WTC11 (cell line): ENCODE measurements around the gene SNAPC4. TPM values are rescaled to one million over a fixed set of nuclear protein-coding genes. Genes with fewer than 3 reads are reported as not detected.

Experiments
- ATAC-seq: fragments of 200-7000 bp; cut with Tn5 transposase; 2 replicates; pipeline ENCODE4 v1.10.0; 2021; ENCODE audit warnings: mild to moderate bottlenecking, moderate library complexity
- CTCF ChIA-PET: fragments of 300-600 bp; sonication (Branson Sonifier 250); formaldehyde crosslinking; loops from one replicate; lab custom pipeline; 2021; ENCODE audit warnings: antibody characterized with exemption; lab: Charles Lee
- POLR2A ChIA-PET: fragments of 350-600 bp; sonication (Branson Sonifier 250); formaldehyde crosslinking; loops from one replicate; lab custom pipeline; 2021; ENCODE audit warnings: antibody characterized with exemption; lab: Charles Lee
- DNase-seq: peaks from one replicate; pipeline ENCODE4 v3.0.0; 2021; ENCODE audit warnings: low spot score
- H3K27ac Mint-ChIP-seq: 2 replicates; pipeline ENCODE4 v1.8.0; 2021; ENCODE audit warnings: mixed read lengths
- H3K27me3 Mint-ChIP-seq: 2 replicates; pipeline ENCODE4 v1.8.0; 2021; ENCODE audit warnings: low read depth, mild to moderate bottlenecking, moderate library complexity, mixed read lengths
- H3K36me3 Mint-ChIP-seq: 2 replicates; pipeline ENCODE4 v1.8.0; 2021; ENCODE audit warnings: mixed read lengths
- H3K4me1 Mint-ChIP-seq: 2 replicates; pipeline ENCODE4 v1.8.0; 2022; ENCODE audit warnings: mixed read lengths
- H3K4me3 Mint-ChIP-seq: 2 replicates; pipeline ENCODE4 v1.8.0; 2021; ENCODE audit warnings: mild to moderate bottlenecking, moderate library complexity, mixed read lengths
- H3K9me3 Mint-ChIP-seq: 2 replicates; pipeline ENCODE4 v1.8.0; 2021; ENCODE audit warnings: mixed read lengths
- CBFB ChIP-seq: sonication (generic); formaldehyde crosslinking; IDR thresholded peaks from 2 replicates; pipeline ENCODE4 v1.8.1; 2022; ENCODE audit warnings: mild to moderate bottlenecking, low read depth, missing genetic modification reagents
- CREB1 ChIP-seq: sonication (generic); formaldehyde crosslinking; IDR thresholded peaks from 2 replicates; pipeline ENCODE4 v1.8.0; 2023; ENCODE audit warnings: mild to moderate bottlenecking, missing genetic modification reagents
- FOXK1 ChIP-seq: sonication (generic); formaldehyde crosslinking; IDR thresholded peaks from 2 replicates; pipeline ENCODE4 v1.8.0; 2022; ENCODE audit warnings: mild to moderate bottlenecking, moderate library complexity, missing genetic modification reagents
- FOXP1 ChIP-seq: sonication (generic); formaldehyde crosslinking; IDR thresholded peaks from 2 replicates; pipeline ENCODE4 v1.8.0; 2022; ENCODE audit warnings: missing genetic modification reagents, mild to moderate bottlenecking, moderate library complexity, borderline replicate concordance
- GRHL2 ChIP-seq: fragments of 250-450 bp; sonication (Bioruptor Pico); IDR thresholded peaks from 2 replicates; pipeline ENCODE4 v1.8.0; 2022; ENCODE audit warnings: mild to moderate bottlenecking, moderate library complexity; ENCODE audit not compliant: insufficient replicate concordance, severe bottlenecking
- HMGA2 ChIP-seq: fragments of 250-450 bp; sonication (Bioruptor Pico); IDR thresholded peaks from 2 replicates; pipeline ENCODE4 v1.4.0; 2021; ENCODE audit warnings: mild to moderate bottlenecking, moderate library complexity
- JAZF1 ChIP-seq: fragments of 250-450 bp; sonication (Bioruptor Pico); IDR thresholded peaks from 2 replicates; pipeline ENCODE4 v1.9.0; 2021; ENCODE audit warnings: moderate library complexity, mild to moderate bottlenecking, inconsistent platforms
- MXD4 ChIP-seq: fragments of 250-450 bp; sonication (Bioruptor Pico); IDR thresholded peaks from 2 replicates; pipeline ENCODE4 v1.8.0; 2021; ENCODE audit warnings: mild to moderate bottlenecking, moderate library complexity, borderline replicate concordance
- TCF7 ChIP-seq: sonication (generic); formaldehyde crosslinking; IDR thresholded peaks from 2 replicates; pipeline ENCODE4 v1.8.0; 2022; ENCODE audit warnings: mild to moderate bottlenecking, low read depth, missing genetic modification reagents, moderate library complexity
- TP53 ChIP-seq: sonication (generic); formaldehyde crosslinking; IDR thresholded peaks from 2 replicates; pipeline ENCODE4 v1.8.1; 2023; ENCODE audit warnings: mild to moderate bottlenecking, missing genetic modification reagents
- ZNF121 ChIP-seq: sonication (generic); formaldehyde crosslinking; IDR thresholded peaks from 2 replicates; pipeline ENCODE4 v1.8.0; 2023; ENCODE audit warnings: missing genetic modification reagents
- ZNF263 ChIP-seq: sonication (generic); formaldehyde crosslinking; IDR thresholded peaks from 2 replicates; pipeline ENCODE4 v1.8.1; 2022; ENCODE audit warnings: low read depth, mild to moderate bottlenecking, moderate library complexity, missing genetic modification reagents
- total RNA-seq: library from RNA; stranded (reverse); gene quantifications from 3 replicates; pipeline ENCODE4 v1.2.3, GENCODE V29; 2021
- TF ChIP-seq, protein P1 (sequence below): sonication (generic); formaldehyde crosslinking; IDR thresholded peaks from 2 replicates; pipeline ENCODE4 v1.8.1; 2022; ENCODE audit warnings: low read depth, missing genetic modification reagents, borderline replicate concordance
- TF ChIP-seq, protein P2 (sequence below): sonication (generic); formaldehyde crosslinking; IDR thresholded peaks from 2 replicates; pipeline ENCODE4 v1.8.1; 2023; ENCODE audit warnings: mild to moderate bottlenecking, missing genetic modification reagents, moderate library complexity
- TF ChIP-seq, protein P3 (sequence below): sonication (generic); formaldehyde crosslinking; IDR thresholded peaks from 2 replicates; pipeline ENCODE4 v1.8.0; 2022; ENCODE audit warnings: mild to moderate bottlenecking, missing genetic modification reagents
- TF ChIP-seq, protein P4 (sequence below): sonication (generic); formaldehyde crosslinking; IDR thresholded peaks from 2 replicates; pipeline ENCODE4 v1.8.0; 2022; ENCODE audit warnings: missing genetic modification reagents
- TF ChIP-seq, protein P5 (sequence below): sonication (generic); formaldehyde crosslinking; IDR thresholded peaks from 2 replicates; pipeline ENCODE4 v1.8.1; 2022; ENCODE audit warnings: missing genetic modification reagents, borderline replicate concordance
- TF ChIP-seq, protein P6 (sequence below): fragments of 200-600 bp; IDR thresholded peaks from 2 replicates; pipeline ENCODE4 v1.8.0; 2022; ENCODE audit warnings: antibody characterized with exemption
- TF ChIP-seq, protein P7 (sequence below): fragments of 250-450 bp; sonication (Bioruptor Pico); IDR thresholded peaks from 2 replicates; pipeline ENCODE4 v1.8.0; 2021; ENCODE audit warnings: mild to moderate bottlenecking

The SNAPC4 gene
- total RNA-seq, 1 experiment from 2014 or later = 22.8 TPM

DNA sequence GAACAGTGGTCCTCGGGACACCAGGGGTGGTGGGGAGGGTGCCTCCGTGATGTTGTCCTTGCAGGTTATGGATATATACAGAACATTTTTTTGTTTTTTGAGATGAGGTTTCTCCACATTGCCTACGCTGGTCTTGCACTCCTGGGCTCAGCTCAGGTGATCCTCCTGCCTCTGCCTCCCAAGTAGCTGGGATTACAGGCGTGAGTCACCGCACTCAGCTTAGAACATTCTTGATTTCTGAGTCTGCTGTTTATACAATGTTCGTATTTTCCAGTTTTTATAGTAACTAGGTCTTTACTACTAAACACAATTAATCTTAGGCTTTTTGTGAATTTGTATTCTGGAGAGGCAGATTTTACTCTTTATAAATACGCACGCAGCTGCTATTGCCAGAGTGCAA is 16.5 kb upstream of the SNAPC4 start:
- ChIA-PET POLR2A (no interaction called here), CTCF (no interaction called here)
- peaks cover 69% of the 10 kb centered on the region for H3K36me3 Mint-ChIP-seq
- H3K4me3 Mint-ChIP-seq = no peak overlapping the region
- no peaks in the 10 kb centered on the region for H3K27me3 Mint-ChIP-seq
- DNase-seq = no peak
- H3K9me3 Mint-ChIP-seq = no peaks in the 10 kb centered on the region
- H3K4me1 Mint-ChIP-seq = peaks cover 5% of the 10 kb centered on the region
- no peak overlapping the region for H3K27ac Mint-ChIP-seq
- ATAC-seq = no peak
- TF ChIP-seq FOXK1 (CRISPR knock-in tag) (no peak), JAZF1 (CRISPR knock-in tag) (no peak), CREB1 (CRISPR knock-in tag) (no peak), FOXP1 (CRISPR knock-in tag) (no peak), HMGA2 (CRISPR knock-in tag) (no peak), GRHL2 (CRISPR knock-in tag) (no peak), CBFB (no peak), ZNF263 (CRISPR knock-in tag) (no peak), ZNF121 (CRISPR knock-in tag) (no peak), TCF7 (no peak), MXD4 (no peak), TP53 (CRISPR knock-in tag) (no peak)
- TF ChIP-seq, protein P1, sequence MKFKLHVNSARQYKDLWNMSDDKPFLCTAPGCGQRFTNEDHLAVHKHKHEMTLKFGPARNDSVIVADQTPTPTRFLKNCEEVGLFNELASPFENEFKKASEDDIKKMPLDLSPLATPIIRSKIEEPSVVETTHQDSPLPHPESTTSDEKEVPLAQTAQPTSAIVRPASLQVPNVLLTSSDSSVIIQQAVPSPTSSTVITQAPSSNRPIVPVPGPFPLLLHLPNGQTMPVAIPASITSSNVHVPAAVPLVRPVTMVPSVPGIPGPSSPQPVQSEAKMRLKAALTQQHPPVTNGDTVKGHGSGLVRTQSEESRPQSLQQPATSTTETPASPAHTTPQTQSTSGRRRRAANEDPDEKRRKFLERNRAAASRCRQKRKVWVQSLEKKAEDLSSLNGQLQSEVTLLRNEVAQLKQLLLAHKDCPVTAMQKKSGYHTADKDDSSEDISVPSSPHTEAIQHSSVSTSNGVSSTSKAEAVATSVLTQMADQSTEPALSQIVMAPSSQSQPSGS (CRISPR knock-in tag) = no peak
- TF ChIP-seq, protein P2, sequence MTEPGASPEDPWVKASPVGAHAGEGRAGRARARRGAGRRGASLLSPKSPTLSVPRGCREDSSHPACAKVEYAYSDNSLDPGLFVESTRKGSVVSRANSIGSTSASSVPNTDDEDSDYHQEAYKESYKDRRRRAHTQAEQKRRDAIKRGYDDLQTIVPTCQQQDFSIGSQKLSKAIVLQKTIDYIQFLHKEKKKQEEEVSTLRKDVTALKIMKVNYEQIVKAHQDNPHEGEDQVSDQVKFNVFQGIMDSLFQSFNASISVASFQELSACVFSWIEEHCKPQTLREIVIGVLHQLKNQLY (CRISPR knock-in tag) = no peak
- TF ChIP-seq, protein P3, sequence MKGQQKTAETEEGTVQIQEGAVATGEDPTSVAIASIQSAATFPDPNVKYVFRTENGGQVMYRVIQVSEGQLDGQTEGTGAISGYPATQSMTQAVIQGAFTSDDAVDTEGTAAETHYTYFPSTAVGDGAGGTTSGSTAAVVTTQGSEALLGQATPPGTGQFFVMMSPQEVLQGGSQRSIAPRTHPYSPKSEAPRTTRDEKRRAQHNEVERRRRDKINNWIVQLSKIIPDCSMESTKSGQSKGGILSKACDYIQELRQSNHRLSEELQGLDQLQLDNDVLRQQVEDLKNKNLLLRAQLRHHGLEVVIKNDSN = no peak
- TF ChIP-seq, protein P4, sequence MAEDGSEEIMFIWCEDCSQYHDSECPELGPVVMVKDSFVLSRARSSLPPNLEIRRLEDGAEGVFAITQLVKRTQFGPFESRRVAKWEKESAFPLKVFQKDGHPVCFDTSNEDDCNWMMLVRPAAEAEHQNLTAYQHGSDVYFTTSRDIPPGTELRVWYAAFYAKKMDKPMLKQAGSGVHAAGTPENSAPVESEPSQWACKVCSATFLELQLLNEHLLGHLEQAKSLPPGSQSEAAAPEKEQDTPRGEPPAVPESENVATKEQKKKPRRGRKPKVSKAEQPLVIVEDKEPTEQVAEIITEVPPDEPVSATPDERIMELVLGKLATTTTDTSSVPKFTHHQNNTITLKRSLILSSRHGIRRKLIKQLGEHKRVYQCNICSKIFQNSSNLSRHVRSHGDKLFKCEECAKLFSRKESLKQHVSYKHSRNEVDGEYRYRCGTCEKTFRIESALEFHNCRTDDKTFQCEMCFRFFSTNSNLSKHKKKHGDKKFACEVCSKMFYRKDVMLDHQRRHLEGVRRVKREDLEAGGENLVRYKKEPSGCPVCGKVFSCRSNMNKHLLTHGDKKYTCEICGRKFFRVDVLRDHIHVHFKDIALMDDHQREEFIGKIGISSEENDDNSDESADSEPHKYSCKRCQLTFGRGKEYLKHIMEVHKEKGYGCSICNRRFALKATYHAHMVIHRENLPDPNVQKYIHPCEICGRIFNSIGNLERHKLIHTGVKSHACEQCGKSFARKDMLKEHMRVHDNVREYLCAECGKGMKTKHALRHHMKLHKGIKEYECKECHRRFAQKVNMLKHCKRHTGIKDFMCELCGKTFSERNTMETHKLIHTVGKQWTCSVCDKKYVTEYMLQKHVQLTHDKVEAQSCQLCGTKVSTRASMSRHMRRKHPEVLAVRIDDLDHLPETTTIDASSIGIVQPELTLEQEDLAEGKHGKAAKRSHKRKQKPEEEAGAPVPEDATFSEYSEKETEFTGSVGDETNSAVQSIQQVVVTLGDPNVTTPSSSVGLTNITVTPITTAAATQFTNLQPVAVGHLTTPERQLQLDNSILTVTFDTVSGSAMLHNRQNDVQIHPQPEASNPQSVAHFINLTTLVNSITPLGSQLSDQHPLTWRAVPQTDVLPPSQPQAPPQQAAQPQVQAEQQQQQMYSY (CRISPR knock-in tag) = no peak
- TF ChIP-seq, protein P5, sequence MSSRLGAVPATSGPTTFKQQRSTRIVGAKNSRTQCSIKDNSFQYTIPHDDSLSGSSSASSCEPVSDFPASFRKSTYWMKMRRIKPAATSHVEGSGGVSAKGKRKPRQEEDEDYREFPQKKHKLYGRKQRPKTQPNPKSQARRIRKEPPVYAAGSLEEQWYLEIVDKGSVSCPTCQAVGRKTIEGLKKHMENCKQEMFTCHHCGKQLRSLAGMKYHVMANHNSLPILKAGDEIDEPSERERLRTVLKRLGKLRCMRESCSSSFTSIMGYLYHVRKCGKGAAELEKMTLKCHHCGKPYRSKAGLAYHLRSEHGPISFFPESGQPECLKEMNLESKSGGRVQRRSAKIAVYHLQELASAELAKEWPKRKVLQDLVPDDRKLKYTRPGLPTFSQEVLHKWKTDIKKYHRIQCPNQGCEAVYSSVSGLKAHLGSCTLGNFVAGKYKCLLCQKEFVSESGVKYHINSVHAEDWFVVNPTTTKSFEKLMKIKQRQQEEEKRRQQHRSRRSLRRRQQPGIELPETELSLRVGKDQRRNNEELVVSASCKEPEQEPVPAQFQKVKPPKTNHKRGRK (CRISPR knock-in tag) = no peak
- TF ChIP-seq, protein P6, sequence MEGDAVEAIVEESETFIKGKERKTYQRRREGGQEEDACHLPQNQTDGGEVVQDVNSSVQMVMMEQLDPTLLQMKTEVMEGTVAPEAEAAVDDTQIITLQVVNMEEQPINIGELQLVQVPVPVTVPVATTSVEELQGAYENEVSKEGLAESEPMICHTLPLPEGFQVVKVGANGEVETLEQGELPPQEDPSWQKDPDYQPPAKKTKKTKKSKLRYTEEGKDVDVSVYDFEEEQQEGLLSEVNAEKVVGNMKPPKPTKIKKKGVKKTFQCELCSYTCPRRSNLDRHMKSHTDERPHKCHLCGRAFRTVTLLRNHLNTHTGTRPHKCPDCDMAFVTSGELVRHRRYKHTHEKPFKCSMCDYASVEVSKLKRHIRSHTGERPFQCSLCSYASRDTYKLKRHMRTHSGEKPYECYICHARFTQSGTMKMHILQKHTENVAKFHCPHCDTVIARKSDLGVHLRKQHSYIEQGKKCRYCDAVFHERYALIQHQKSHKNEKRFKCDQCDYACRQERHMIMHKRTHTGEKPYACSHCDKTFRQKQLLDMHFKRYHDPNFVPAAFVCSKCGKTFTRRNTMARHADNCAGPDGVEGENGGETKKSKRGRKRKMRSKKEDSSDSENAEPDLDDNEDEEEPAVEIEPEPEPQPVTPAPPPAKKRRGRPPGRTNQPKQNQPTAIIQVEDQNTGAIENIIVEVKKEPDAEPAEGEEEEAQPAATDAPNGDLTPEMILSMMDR = no peak
- TF ChIP-seq, protein P7, sequence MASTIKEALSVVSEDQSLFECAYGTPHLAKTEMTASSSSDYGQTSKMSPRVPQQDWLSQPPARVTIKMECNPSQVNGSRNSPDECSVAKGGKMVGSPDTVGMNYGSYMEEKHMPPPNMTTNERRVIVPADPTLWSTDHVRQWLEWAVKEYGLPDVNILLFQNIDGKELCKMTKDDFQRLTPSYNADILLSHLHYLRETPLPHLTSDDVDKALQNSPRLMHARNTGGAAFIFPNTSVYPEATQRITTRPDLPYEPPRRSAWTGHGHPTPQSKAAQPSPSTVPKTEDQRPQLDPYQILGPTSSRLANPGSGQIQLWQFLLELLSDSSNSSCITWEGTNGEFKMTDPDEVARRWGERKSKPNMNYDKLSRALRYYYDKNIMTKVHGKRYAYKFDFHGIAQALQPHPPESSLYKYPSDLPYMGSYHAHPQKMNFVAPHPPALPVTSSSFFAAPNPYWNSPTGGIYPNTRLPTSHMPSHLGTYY (CRISPR knock-in tag) = no peak
